GM21786 (cell line): ENCODE results near the gene PRRT1.
"Not testable (repeated sequence)": the region's sequence is repeated elsewhere in the genome, so short reads cannot be mapped to it uniquely, and the experiment has no call there.

Experiments
- ATAC-seq: cut with Tn5 transposase; IDR thresholded peaks from one replicate; pipeline ENCODE4 v1.9.1; 2021; ENCODE audit not compliant: unreplicated experiment

The PRRT1 gene

GRCh38 chr6:32105433-32105832 lies 46.3 kb downstream of the PRRT1 start:
- no peak for ATAC-seq

- no peak for ATAC-seq
Observed at GRCh38 chr6:32102255-32102654, 49.5 kb downstream of the PRRT1 start.

- ATAC-seq, result not testable (repeated sequence)
Observed at GRCh38 chr6:32100251-32100650, 51.5 kb downstream of the PRRT1 start.
